GM21515 (cell line): ENCODE results near the gene STEEP1.

ENCODE experiments used
- ATAC-seq: cut with Tn5 transposase; IDR thresholded peaks from one replicate; pipeline ENCODE4 v1.9.1; 2021; ENCODE audit not compliant: unreplicated experiment

The STEEP1 gene

DNA sequence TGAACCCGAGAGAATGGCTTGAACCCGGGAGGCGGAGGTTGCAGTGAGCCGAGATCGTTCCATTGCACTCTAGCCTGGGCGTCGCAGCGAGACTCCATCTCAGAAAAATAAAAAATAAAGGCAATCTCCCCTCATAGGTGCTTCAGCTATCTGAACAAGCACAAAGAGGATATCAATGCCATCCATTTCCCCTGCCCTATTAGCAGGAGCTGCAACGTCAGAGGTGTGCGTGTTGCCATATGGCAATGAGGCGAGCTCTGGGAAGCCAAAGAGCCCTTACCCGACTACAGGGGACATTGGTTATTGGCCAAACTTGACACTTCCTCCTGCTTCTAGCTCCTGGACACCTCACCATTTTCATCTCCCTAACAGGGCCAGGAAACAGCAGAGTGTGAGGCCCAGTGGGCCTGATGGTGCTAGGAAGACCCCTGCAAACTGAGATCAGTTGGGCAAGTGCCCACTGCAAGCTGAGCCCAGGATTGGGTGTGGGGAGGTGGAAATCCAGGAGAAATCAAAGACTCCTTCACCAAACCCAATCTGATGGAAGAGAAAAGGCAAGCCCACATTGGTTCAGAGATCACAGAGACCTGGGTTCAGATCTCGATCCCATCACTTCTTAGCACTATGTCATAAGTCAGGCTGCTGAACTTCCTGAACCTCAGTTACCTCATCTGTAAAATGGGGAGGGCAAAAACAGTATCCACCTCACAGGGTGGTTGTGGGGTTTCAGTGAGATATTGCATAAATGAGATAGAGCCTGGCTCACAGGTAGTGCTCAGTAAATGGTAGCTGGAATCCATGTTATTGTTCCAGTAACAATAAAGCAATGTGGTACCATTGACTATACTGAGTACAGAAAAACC, 75.8 kb downstream of the STEEP1 start:
- no peak for ATAC-seq

DNA sequence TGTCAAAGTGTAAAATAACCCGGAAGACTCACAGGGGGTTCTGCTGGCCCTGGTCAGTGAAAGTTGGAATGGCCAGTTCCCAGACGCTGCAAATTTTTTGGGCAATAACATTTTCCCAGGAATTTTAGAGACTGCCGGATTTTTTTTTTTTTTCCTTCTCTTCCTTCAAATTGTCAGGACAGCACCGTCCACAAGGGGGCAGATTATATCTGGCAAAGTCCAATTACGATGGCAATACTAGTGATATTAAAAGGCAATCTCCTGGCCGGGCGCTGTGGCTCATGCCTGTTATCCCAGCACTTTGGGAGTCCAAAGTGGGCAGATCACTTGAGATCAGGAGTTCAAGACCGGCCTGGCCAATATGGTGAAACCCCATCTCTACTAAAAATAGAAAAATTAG, 76.5 kb downstream of the STEEP1 start:
- ATAC-seq: no peak
